IMR-90 (cell line): ENCODE data around the gene EBF3. TPM values are rescaled to one million over a fixed set of nuclear protein-coding genes. Genes with fewer than 3 reads are reported as not detected.

Experiments used
- ATAC-seq: fragments of 200-7000 bp; cut with Tn5 transposase; 2 replicates; pipeline ENCODE4 v1.9.1; 2020; ENCODE audit warnings: low read depth, mild to moderate bottlenecking, moderate library complexity
- BruUV-seq: library from RNA; stranded (reverse); fragments of 400-500 nt; replicated peaks from 2 replicates; lab custom pipeline; 2021; lab: Mats Ljungman, UMichigan
- CTCF ChIA-PET: fragments of 300-600 bp; formaldehyde crosslinking; extraction: SDS; loops from one replicate; lab custom pipeline; 2021; ENCODE audit warnings: antibody characterized with exemption; lab: Yijun Ruan, JAX
- POLR2A ChIA-PET: fragments of 300-600 bp; sonication (Branson Sonifier 250); formaldehyde crosslinking; loops from one replicate; lab custom pipeline; 2022; ENCODE audit warnings: antibody characterized with exemption; ENCODE audit not compliant: unreplicated experiment; lab: Charles Lee
- DNase-seq: peaks from one replicate; pipeline ENCODE4 v3.0.0; 2013
- H2AFZ ChIP-seq: replicated peaks from 2 replicates; pipeline ENCODE3; 2013; ENCODE audit warnings: low read length, mild to moderate bottlenecking; ENCODE audit not compliant: poor library complexity
- H2AK5ac ChIP-seq: 2 replicates; pipeline ENCODE4 v1.6.1; 2013; ENCODE audit warnings: low read depth, low read length, inconsistent platforms
- H2AK9ac ChIP-seq: replicated peaks from 2 replicates; pipeline ENCODE3; 2013; ENCODE audit warnings: mild to moderate bottlenecking, low read depth, low read length, moderate library complexity; ENCODE audit not compliant: poor library complexity
- H2BK120ac ChIP-seq: 2 replicates; pipeline ENCODE4 v1.6.1; 2013; ENCODE audit warnings: low read depth, low read length, inconsistent platforms
- H2BK15ac ChIP-seq: 3 replicates; pipeline ENCODE4 v1.6.1; 2013; ENCODE audit warnings: low read depth, low read length, inconsistent platforms
- H2BK20ac ChIP-seq: 2 replicates; pipeline ENCODE4 v1.6.1; 2013; ENCODE audit warnings: low read depth, mild to moderate bottlenecking, inconsistent platforms, low read length, moderate library complexity
- H2BK5ac ChIP-seq: 2 replicates; pipeline ENCODE4 v1.6.1; 2013; ENCODE audit warnings: mild to moderate bottlenecking, low read depth, low read length, inconsistent platforms; ENCODE audit not compliant: poor library complexity, severe bottlenecking
- H3K14ac ChIP-seq: replicated peaks from 2 replicates; pipeline ENCODE4 v1.6.1; 2013; ENCODE audit warnings: low read depth, low read length, inconsistent platforms
- H3K18ac ChIP-seq: 2 replicates; pipeline ENCODE4 v1.6.1; 2013; ENCODE audit warnings: low read depth, low read length, control low read depth
- H3K23ac ChIP-seq: 2 replicates; pipeline ENCODE4 v1.6.1; 2013; ENCODE audit warnings: low read depth, low read length, inconsistent platforms
- H3K27ac ChIP-seq: 2 replicates; pipeline ENCODE4 v1.5.1; 2013; ENCODE audit warnings: mild to moderate bottlenecking, control low read depth, low read length; ENCODE audit not compliant: insufficient read depth
- H3K27me3 ChIP-seq: 2 replicates; pipeline ENCODE4 v1.6.1; 2013; ENCODE audit warnings: low read length; ENCODE audit not compliant: control insufficient read depth, insufficient read depth
- H3K36me3 ChIP-seq: 2 replicates; pipeline ENCODE4 v1.6.1; 2013; ENCODE audit warnings: low read length, mixed read lengths; ENCODE audit not compliant: control insufficient read depth, insufficient read depth
- H3K4ac ChIP-seq: 2 replicates; pipeline ENCODE4 v1.6.1; 2013; ENCODE audit warnings: low read depth, low read length, inconsistent platforms
- H3K4me1 ChIP-seq: 2 replicates; pipeline ENCODE4 v1.6.1; 2013; ENCODE audit warnings: low read length, mixed read lengths; ENCODE audit not compliant: control insufficient read depth, insufficient read depth
- H3K4me2 ChIP-seq: 2 replicates; pipeline ENCODE4 v1.6.1; 2013; ENCODE audit warnings: low read depth, mild to moderate bottlenecking, control low read depth, low read length, moderate library complexity
- H3K4me3 ChIP-seq: 2 replicates; pipeline ENCODE4 v1.5.1; 2013; ENCODE audit warnings: low read depth, mild to moderate bottlenecking, control low read depth, low read length, moderate library complexity; ENCODE audit not compliant: insufficient read depth
- H3K56ac ChIP-seq: 2 replicates; pipeline ENCODE4 v1.6.1; 2013; ENCODE audit warnings: low read length, inconsistent platforms; ENCODE audit not compliant: insufficient read depth; ENCODE audit errors: extremely low read depth
- H3K79me1 ChIP-seq, 2 experiments: 2 replicates each; pipeline ENCODE4 v1.6.1; 2013; ENCODE audit warnings: low read length in 2 of 2, inconsistent platforms in 1 of 2, low read depth in 1 of 2
- H3K9ac ChIP-seq: 2 replicates; pipeline ENCODE4 v1.6.1; 2013; ENCODE audit warnings: low read depth, low read length, control low read depth
- H3K9me1 ChIP-seq: 2 replicates; pipeline ENCODE4 v1.6.1; 2013; ENCODE audit warnings: low read length, inconsistent platforms; ENCODE audit not compliant: insufficient read depth
- H3K9me3 ChIP-seq: 2 replicates; pipeline ENCODE4 v1.6.1; 2013; ENCODE audit warnings: low read length; ENCODE audit not compliant: control insufficient read depth, insufficient read depth
- H4K20me1 ChIP-seq: 2 replicates; pipeline ENCODE4 v1.6.1; 2013; ENCODE audit warnings: low read length, inconsistent platforms; ENCODE audit not compliant: insufficient read depth
- H4K5ac ChIP-seq: 2 replicates; pipeline ENCODE4 v1.6.1; 2013; ENCODE audit warnings: mild to moderate bottlenecking, low read depth, low read length, control low read depth
- H4K8ac ChIP-seq, 2 experiments: 2 replicates each; pipeline ENCODE4 v1.6.1; 2013; ENCODE audit warnings: low read depth in 2 of 2, low read length in 2 of 2, control low read depth in 1 of 2, inconsistent platforms in 1 of 2
- H4K91ac ChIP-seq: 2 replicates; pipeline ENCODE4 v1.6.1; 2013; ENCODE audit warnings: low read depth, low read length, inconsistent platforms; ENCODE audit not compliant: insufficient read depth
- BHLHE40 ChIP-seq: fragments of 150-350 bp; IDR thresholded peaks from 2 replicates; pipeline ENCODE4 v1.6.1; 2016; ENCODE audit warnings: mild to moderate bottlenecking, low read depth, low read length
- CEBPB ChIP-seq: IDR thresholded peaks from 2 replicates; pipeline ENCODE4 v1.6.1; 2012; ENCODE audit warnings: low read depth, low read length, improper control_type of control experiment
- CTCF ChIP-seq: conservative IDR thresholded peaks from 2 replicates; pipeline ENCODE4 v1.5.1; 2012; ENCODE audit warnings: mild to moderate bottlenecking, low read depth, low read length, improper control_type of control experiment
- FOS ChIP-seq: fragments of 150-350 bp; IDR thresholded peaks from 2 replicates; pipeline ENCODE4 v1.6.1; 2016; ENCODE audit warnings: low read depth, low read length
- MAFK ChIP-seq: IDR thresholded peaks from 2 replicates; pipeline ENCODE4 v1.6.1; 2012; ENCODE audit warnings: low read depth, low read length, improper control_type of control experiment
- MAZ ChIP-seq: IDR thresholded peaks from 2 replicates; pipeline ENCODE4 v1.6.1; 2012; ENCODE audit warnings: low read depth, mild to moderate bottlenecking, low read length, improper control_type of control experiment, moderate library complexity, borderline replicate concordance
- MXI1 ChIP-seq: IDR thresholded peaks from 2 replicates; pipeline ENCODE4 v1.6.1; 2012; ENCODE audit warnings: low read depth, mild to moderate bottlenecking, low read length, moderate library complexity, borderline replicate concordance
- NFE2L2 ChIP-seq: fragments of 150-350 bp; IDR thresholded peaks from 2 replicates; pipeline ENCODE4 v1.6.1; 2016; ENCODE audit warnings: low read depth, mild to moderate bottlenecking, low read length
- RAD21 ChIP-seq: IDR thresholded peaks from 2 replicates; pipeline ENCODE4 v1.6.1; 2012; ENCODE audit warnings: low read length, improper control_type of control experiment
- RCOR1 ChIP-seq: IDR thresholded peaks from 2 replicates; pipeline ENCODE4 v1.6.1; 2012; ENCODE audit warnings: mild to moderate bottlenecking, low read length, improper control_type of control experiment; ENCODE audit not compliant: insufficient replicate concordance
- RFX5 ChIP-seq: IDR thresholded peaks from 2 replicates; pipeline ENCODE4 v1.8.0; 2012; ENCODE audit warnings: low read depth, mild to moderate bottlenecking, low read length, moderate library complexity
- USF2 ChIP-seq: fragments of 150-350 bp; IDR thresholded peaks from 2 replicates; pipeline ENCODE4 v1.6.1; 2017; ENCODE audit warnings: mild to moderate bottlenecking, antibody characterized with exemption, low read length, low read depth
- WGBS, 2 experiments: methylation state at CpG; one replicate each; pipeline versions ENCODE4 v1.1.5 to v1.1.7; 2013; ENCODE audit warnings: missing lambda C conversion rate in 2 of 2; ENCODE audit not compliant: insufficient read length in 1 of 2; ENCODE audit errors: extremely low coverage in 2 of 2; 5-methylcytosine and 5-hydroxymethylcytosine counted together
- dilution Hi-C: fragments of 300-500 bp; cut with HindIII; formaldehyde crosslinking; loops from one replicate; pipeline ENCODE4 v1.14.3; 2018; ENCODE audit warnings: low sequenced_read_pairs; ENCODE audit not compliant: unreplicated experiment
- in situ Hi-C: fragments of 300-500 bp; cut with MboI; formaldehyde crosslinking; loops from 3 replicates; pipeline ENCODE4 v1.14.3; 2019; ENCODE audit warnings: low sequenced_read_pairs, inconsistent platforms, mixed read lengths
- intact Hi-C: fragments of 100-400 bp; cut with micrococcal nuclease; formaldehyde crosslinking; loops from 2 replicates; pipeline ENCODE4 v1.10.0; 2022
- polyA plus RNA-seq, 3 experiments: library from polyadenylated mRNA; depleted of rRNA; stranded (reverse); fragments of >200 nt; gene quantifications; 2 replicates each; pipeline ENCODE4 v1.2.3, GENCODE V29; 2012; ENCODE audit warnings: low replicate concordance in 1 of 3
- total RNA-seq: library from RNA; depleted of rRNA; stranded (reverse); fragments of >200 nt; gene quantifications from 2 replicates; pipeline ENCODE4 v1.2.3, GENCODE V29; 2012

The EBF3 gene
- total and polyA plus RNA-seq, 2 of the 4 experiments (the other 2 are of a cell fraction) = 0.36 to 0.70 TPM

GRCh38 chr10:129881641-129882040, 82.4 kb downstream of the EBF3 start:
- peaks cover 2% of the 10 kb centered on the region for H3K9me3 ChIP-seq
- H2BK5ac ChIP-seq = no peak overlapping the region
- H3K56ac ChIP-seq = no peak overlapping the region
- no peak overlapping the region for H3K4ac ChIP-seq
- H3K4me3 ChIP-seq = no peak overlapping the region
- ChIA-PET CTCF (no interaction called here), POLR2A (no interaction called here)
- H3K4me2 ChIP-seq = no peak overlapping the region
- no peak overlapping the region for H3K27ac ChIP-seq
- H3K36me3 ChIP-seq = no peaks in the 10 kb centered on the region
- no peak overlapping the region for H2BK120ac ChIP-seq
- TF ChIP-seq RFX5 = no peak
- TF ChIP-seq FOS = no peak
- TF ChIP-seq MXI1 = no peak
- TF ChIP-seq CEBPB = no peak
- no peak for TF ChIP-seq MAFK
- TF ChIP-seq MAZ = no peak
- TF ChIP-seq USF2 = no peak
- no peak for TF ChIP-seq CTCF
- TF ChIP-seq BHLHE40 = no peak
- no peak for TF ChIP-seq NFE2L2
- no peak for TF ChIP-seq RCOR1
- TF ChIP-seq RAD21 = no peak
- no peaks in the 10 kb centered on the region for H3K4me1 ChIP-seq
- no peak overlapping the region for H2BK15ac ChIP-seq
- 76% methylated on average over 3 of the region's 6 CpGs; no CpG with 5 or more reads in 1 of the 2 experiments for WGBS, 2 experiments
- dilution Hi-C loops = no loop called here
- intact Hi-C loops = loop anchor here (10.0 kb wide), 1 partner anchor 857 kb away; no protein-coding TSS in a partner anchor
- no peak overlapping the region for H3K14ac ChIP-seq
- in situ Hi-C loops = no loop called here
- no peak overlapping the region for H4K8ac ChIP-seq
- H3K18ac ChIP-seq = no peak overlapping the region
- no peak overlapping the region for H2AFZ ChIP-seq
- H3K27me3 ChIP-seq = no peaks in the 10 kb centered on the region
- H2AK5ac ChIP-seq = no peak overlapping the region
- no peak overlapping the region for H2AK9ac ChIP-seq
- H4K5ac ChIP-seq = no peak overlapping the region
- no peak overlapping the region for H4K91ac ChIP-seq
- BruUV-seq = no TSS peak
- H3K9ac ChIP-seq = no peak overlapping the region
- H3K79me1 ChIP-seq = no peaks in the 10 kb centered on the region
- no peak for DNase-seq
- H4K20me1 ChIP-seq = no peaks in the 10 kb centered on the region
- no peak overlapping the region for H2BK20ac ChIP-seq
- H3K23ac ChIP-seq = no peak overlapping the region
- H3K9me1 ChIP-seq = no peaks in the 10 kb centered on the region
- ATAC-seq = no peak
